Neural progenitor cell (in vitro differentiated cells): Measurements from ENCODE around the gene SIRT7. TPM values are rescaled to one million over a fixed set of nuclear protein-coding genes. Genes with fewer than 3 reads are reported as not detected.

Source experiments
- DNase-seq: peaks from one replicate; pipeline ENCODE4 v3.0.0-alpha.2; 2016; ENCODE audit warnings: low spot score
- H2AFZ ChIP-seq: fragments of 200-600 bp; sonication (generic); replicated peaks from 2 replicates; pipeline ENCODE4 v1.6.1; 2016; ENCODE audit warnings: antibody characterized with exemption
- H3F3A ChIP-seq: fragments of 200-600 bp; sonication (generic); 2 replicates; pipeline ENCODE4 v1.6.1; 2016; ENCODE audit warnings: antibody characterized with exemption, low read depth
- H3K27ac ChIP-seq: fragments of 200-600 bp; sonication (generic); 2 replicates; pipeline ENCODE4 v1.5.1; 2016; ENCODE audit warnings: mild to moderate bottlenecking
- H3K27me3 ChIP-seq: fragments of 200-600 bp; sonication (generic); 2 replicates; pipeline ENCODE4 v1.6.1; 2016; ENCODE audit warnings: mild to moderate bottlenecking, moderate library complexity
- H3K36me3 ChIP-seq: fragments of 200-600 bp; sonication (generic); 2 replicates; pipeline ENCODE4 v1.5.1; 2016
- H3K4me1 ChIP-seq: fragments of 200-600 bp; sonication (generic); 2 replicates; pipeline ENCODE4 v1.6.1; 2016; ENCODE audit warnings: mixed run types
- H3K4me2 ChIP-seq: fragments of 200-600 bp; sonication (generic); 2 replicates; pipeline ENCODE4 v1.6.1; 2016
- H3K4me3 ChIP-seq: fragments of 200-600 bp; sonication (generic); 2 replicates; pipeline ENCODE4 v1.5.1; 2016
- H3K79me2 ChIP-seq: fragments of 200-600 bp; sonication (generic); 2 replicates; pipeline ENCODE4 v1.6.1; 2016; ENCODE audit warnings: low read depth
- H3K9ac ChIP-seq: fragments of 200-600 bp; sonication (generic); 2 replicates; pipeline ENCODE4 v1.6.1; 2016
- H3K9me3 ChIP-seq: fragments of 200-600 bp; sonication (generic); 2 replicates; pipeline ENCODE4 v1.5.1; 2016; ENCODE audit warnings: low read depth
- H4K20me1 ChIP-seq: fragments of 200-600 bp; sonication (generic); 2 replicates; pipeline ENCODE4 v1.6.1; 2016; ENCODE audit warnings: low read depth
- H3K27ac Mint-ChIP-seq: 3 replicates; pipeline ENCODE4 v1.8.0; 2021; ENCODE audit warnings: mixed read lengths
- H3K27me3 Mint-ChIP-seq: 2 replicates; pipeline ENCODE4 v1.8.0; 2022; ENCODE audit warnings: low read depth, mild to moderate bottlenecking, inconsistent platforms, moderate library complexity, mixed read lengths; ENCODE audit not compliant: insufficient read depth
- H3K36me3 Mint-ChIP-seq: 3 replicates; pipeline ENCODE4 v1.8.0; 2021; ENCODE audit warnings: mixed read lengths
- H3K4me1 Mint-ChIP-seq: 3 replicates; pipeline ENCODE4 v1.8.0; 2021; ENCODE audit warnings: mixed read lengths
- H3K4me3 Mint-ChIP-seq: 3 replicates; pipeline ENCODE4 v1.8.0; 2021; ENCODE audit warnings: mild to moderate bottlenecking, moderate library complexity, mixed read lengths
- H3K9me3 Mint-ChIP-seq: 3 replicates; pipeline ENCODE4 v1.8.0; 2020; ENCODE audit warnings: mixed read lengths
- CTCF ChIP-seq: fragments of 200-600 bp; sonication (generic); IDR thresholded peaks from 2 replicates; pipeline ENCODE4 v1.5.1; 2017; ENCODE audit warnings: antibody characterized with exemption, mild to moderate bottlenecking
- EZH2 ChIP-seq: fragments of 200-600 bp; sonication (generic); IDR thresholded peaks from 2 replicates; pipeline ENCODE4 v1.6.1; 2017; ENCODE audit warnings: antibody characterized with exemption, mild to moderate bottlenecking, moderate library complexity
- EZH2phosphoT487 ChIP-seq: fragments of 200-600 bp; sonication (generic); IDR thresholded peaks from 2 replicates; pipeline ENCODE4 v1.6.1; 2017; ENCODE audit warnings: antibody characterized with exemption
- total RNA-seq: library from RNA; depleted of rRNA; stranded (reverse); fragments of >200 nt; gene quantifications from 2 replicates; pipeline ENCODE4 v1.2.3, GENCODE V29; 2015; ENCODE audit warnings: low replicate concordance

SIRT7 gene
- total RNA-seq, 1 donor from 2014 or later, result 5.1 TPM

- Histone ChIP-seq H3K27ac (no peak overlapping the region), H3F3A (peaks cover 14% of the 10 kb centered on the region), H3K9me3 (no peaks in the 10 kb centered on the region), H3K4me3 (no peak overlapping the region), H3K27me3 (peaks cover 36% of the 10 kb centered on the region), H3K79me2 (peaks cover 6% of the 10 kb centered on the region), H2AFZ (no peak overlapping the region), H3K9ac (no peak overlapping the region), H3K4me2 (no peak overlapping the region), H3K36me3 (no peaks in the 10 kb centered on the region), H4K20me1 (no peaks in the 10 kb centered on the region), H3K4me1 (peaks cover 21% of the 10 kb centered on the region)
- peaks cover 12% of the 10 kb centered on the region for H3K4me1 Mint-ChIP-seq
- TF ChIP-seq EZH2, result no peak
- no peak for TF ChIP-seq CTCF
- TF ChIP-seq EZH2phosphoT487, result no peak
- H3K27me3 Mint-ChIP-seq, result peaks cover 12% of the 10 kb centered on the region
- no peaks in the 10 kb centered on the region for H3K9me3 Mint-ChIP-seq
- no peak overlapping the region for H3K4me3 Mint-ChIP-seq
- peaks cover under 1% of the 10 kb centered on the region for H3K36me3 Mint-ChIP-seq
- no peak overlapping the region for H3K27ac Mint-ChIP-seq
- no peak for DNase-seq
Measured at GRCh38 chr17:81939881-81940385, 22.0 kb upstream of the SIRT7 start.

GRCh38 chr17:81939218-81939617 is 21.2 kb upstream of the SIRT7 start:
- peaks cover 6% of the 10 kb centered on the region for H3K79me2 ChIP-seq
- H3K27me3 ChIP-seq, result peaks cover 36% of the 10 kb centered on the region
- DNase-seq, result no peak
- H3K27me3 Mint-ChIP-seq, result peaks cover 12% of the 10 kb centered on the region
- no peaks in the 10 kb centered on the region for H3K36me3 ChIP-seq
- H3K27ac ChIP-seq, result no peak overlapping the region
- peak overlapping the region; percentile 69 for H3K4me3 Mint-ChIP-seq
- H3K9me3 Mint-ChIP-seq, result no peaks in the 10 kb centered on the region
- H3K4me3 ChIP-seq, result no peak overlapping the region
- no peaks in the 10 kb centered on the region for H3K9me3 ChIP-seq
- peaks cover 2% of the 10 kb centered on the region for H3K36me3 Mint-ChIP-seq
- H2AFZ ChIP-seq, result no peak overlapping the region
- peaks cover 12% of the 10 kb centered on the region for H3K4me1 Mint-ChIP-seq
- H3F3A ChIP-seq, result peaks cover 7% of the 10 kb centered on the region
- H4K20me1 ChIP-seq, result no peaks in the 10 kb centered on the region
- no peak for TF ChIP-seq CTCF
- no peak for TF ChIP-seq EZH2phosphoT487
- TF ChIP-seq EZH2, result no peak
- no peak overlapping the region for H3K9ac ChIP-seq
- no peak overlapping the region for H3K27ac Mint-ChIP-seq
- peaks cover 16% of the 10 kb centered on the region for H3K4me1 ChIP-seq
- no peak overlapping the region for H3K4me2 ChIP-seq

GRCh38 chr17:81935709-81936084 is 17.7 kb upstream of the SIRT7 start:
- no peaks in the 10 kb centered on the region for H4K20me1 ChIP-seq
- no peak for TF ChIP-seq CTCF
- no peaks in the 10 kb centered on the region for H3K9me3 ChIP-seq
- H3K4me3 ChIP-seq, result no peak overlapping the region
- peaks cover 4% of the 10 kb centered on the region for H3F3A ChIP-seq
- H3K27ac ChIP-seq, result no peak overlapping the region
- peaks cover 6% of the 10 kb centered on the region for H3K79me2 ChIP-seq
- Mint-ChIP-seq H3K4me1 (peaks cover 10% of the 10 kb centered on the region), H3K9me3 (no peaks in the 10 kb centered on the region), H3K27ac (no peak overlapping the region), H3K27me3 (peaks cover 13% of the 10 kb centered on the region), H3K4me3 (peak overlapping the region; percentile 89), H3K36me3 (peaks cover 2% of the 10 kb centered on the region)
- H3K4me2 ChIP-seq, result no peak overlapping the region
- peaks cover 18% of the 10 kb centered on the region for H3K27me3 ChIP-seq
- no peaks in the 10 kb centered on the region for H3K4me1 ChIP-seq
- H2AFZ ChIP-seq, result no peak overlapping the region
- no peak for DNase-seq
- H3K9ac ChIP-seq, result no peak overlapping the region
- no peaks in the 10 kb centered on the region for H3K36me3 ChIP-seq
